A673 (cell line): Measurements from ENCODE around the gene PUDP.

Experiments
- EZH2 ChIP-seq: fragments of 200-600 bp; sonication (generic); IDR thresholded peaks from 2 replicates; pipeline ENCODE4 v1.6.1; 2017; ENCODE audit warnings: borderline replicate concordance, low read depth, mild to moderate bottlenecking, mixed read lengths, antibody characterized with exemption, low read length; ENCODE audit not compliant: poor library complexity, severe bottlenecking
- TF ChIP-seq, protein P1 (sequence below): fragments of 300-800, 200-600 bp; sonication (generic); conservative IDR thresholded peaks from 2 replicates; pipeline ENCODE4 v1.5.1; 2017; ENCODE audit warnings: low read depth, mild to moderate bottlenecking, antibody characterized with exemption, low read length, moderate library complexity, mixed read lengths

DNA sequence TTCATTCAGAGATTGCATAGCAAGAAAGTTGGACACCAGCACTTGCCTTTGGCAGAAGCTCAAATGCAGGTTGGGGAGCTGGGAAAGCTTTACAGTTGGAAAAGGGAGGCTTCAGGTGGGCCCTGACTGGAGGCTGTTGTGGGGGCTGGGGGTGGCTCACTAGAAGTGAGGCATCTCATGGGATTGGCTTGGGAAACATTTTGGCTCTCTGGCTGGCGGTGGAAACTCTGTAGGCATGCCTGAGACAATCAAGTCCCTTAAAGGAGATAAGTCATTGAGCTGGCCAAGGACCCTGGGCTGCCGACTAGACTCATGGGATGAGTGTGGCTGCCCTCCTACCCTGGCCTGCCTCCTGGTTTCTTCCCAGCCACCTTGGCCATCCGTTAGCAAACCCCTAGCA lies 31.9 kb downstream of the PUDP start:
- TF ChIP-seq, protein P1, sequence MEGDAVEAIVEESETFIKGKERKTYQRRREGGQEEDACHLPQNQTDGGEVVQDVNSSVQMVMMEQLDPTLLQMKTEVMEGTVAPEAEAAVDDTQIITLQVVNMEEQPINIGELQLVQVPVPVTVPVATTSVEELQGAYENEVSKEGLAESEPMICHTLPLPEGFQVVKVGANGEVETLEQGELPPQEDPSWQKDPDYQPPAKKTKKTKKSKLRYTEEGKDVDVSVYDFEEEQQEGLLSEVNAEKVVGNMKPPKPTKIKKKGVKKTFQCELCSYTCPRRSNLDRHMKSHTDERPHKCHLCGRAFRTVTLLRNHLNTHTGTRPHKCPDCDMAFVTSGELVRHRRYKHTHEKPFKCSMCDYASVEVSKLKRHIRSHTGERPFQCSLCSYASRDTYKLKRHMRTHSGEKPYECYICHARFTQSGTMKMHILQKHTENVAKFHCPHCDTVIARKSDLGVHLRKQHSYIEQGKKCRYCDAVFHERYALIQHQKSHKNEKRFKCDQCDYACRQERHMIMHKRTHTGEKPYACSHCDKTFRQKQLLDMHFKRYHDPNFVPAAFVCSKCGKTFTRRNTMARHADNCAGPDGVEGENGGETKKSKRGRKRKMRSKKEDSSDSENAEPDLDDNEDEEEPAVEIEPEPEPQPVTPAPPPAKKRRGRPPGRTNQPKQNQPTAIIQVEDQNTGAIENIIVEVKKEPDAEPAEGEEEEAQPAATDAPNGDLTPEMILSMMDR, result no peak
- no peak for TF ChIP-seq EZH2
